Fibroblast of mammary gland (primary cell): ENCODE data around the gene ARID5B.
A peak's percentile ranks its signal among the peaks of the same experiment; 100 is the strongest.

Experiments
- DNase-seq: peaks from one replicate; pipeline ENCODE4 v3.0.0-alpha.2; 2010; ENCODE audit warnings: low read depth
- H3K4me3 ChIP-seq: 2 replicates; pipeline ENCODE4 v1.5.1; 2011; ENCODE audit warnings: low read depth, mild to moderate bottlenecking, low read length, moderate library complexity; ENCODE audit not compliant: control insufficient read depth
- TF ChIP-seq, protein P1 (sequence below): conservative IDR thresholded peaks from 2 replicates; pipeline ENCODE4 v1.5.1; 2011; ENCODE audit warnings: low read depth, low read length, inconsistent platforms; ENCODE audit not compliant: control insufficient read depth, insufficient read depth

ARID5B gene

DNA sequence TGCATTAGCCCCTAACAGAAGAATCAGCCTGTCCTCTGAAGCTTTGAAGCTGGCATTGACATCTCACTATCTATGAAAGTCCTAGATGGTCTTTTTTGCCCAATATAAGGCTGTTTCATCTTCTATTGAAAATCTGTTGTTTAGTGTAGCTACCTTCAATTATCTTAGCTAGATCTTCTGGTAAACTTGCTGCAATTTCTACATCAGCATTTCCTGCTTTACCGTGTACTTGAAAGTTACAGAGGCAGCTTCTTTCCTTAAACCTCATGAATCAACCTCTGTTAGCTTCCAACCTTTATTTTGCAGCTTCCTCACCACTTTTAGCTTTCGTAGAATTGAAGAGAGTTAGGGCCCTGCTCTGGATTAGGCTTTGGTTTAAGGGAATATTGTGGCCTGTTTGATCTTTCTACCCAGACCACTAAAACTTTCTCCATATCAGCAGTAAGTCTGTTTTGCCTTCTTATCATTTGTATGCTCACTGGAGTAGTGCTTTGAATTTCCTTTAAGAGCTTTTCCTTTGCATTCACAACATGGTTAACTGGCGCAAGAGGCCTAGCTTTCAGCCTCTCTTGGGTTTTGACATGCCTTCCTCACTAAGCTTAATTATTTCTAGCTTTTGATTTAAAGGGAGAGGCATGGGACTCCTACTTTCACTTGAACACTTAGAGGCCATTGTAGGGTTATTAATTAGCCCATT lies 32.5 kb downstream of the ARID5B start:
- H3K4me3 ChIP-seq: no peak overlapping the region
- TF ChIP-seq, protein P1, sequence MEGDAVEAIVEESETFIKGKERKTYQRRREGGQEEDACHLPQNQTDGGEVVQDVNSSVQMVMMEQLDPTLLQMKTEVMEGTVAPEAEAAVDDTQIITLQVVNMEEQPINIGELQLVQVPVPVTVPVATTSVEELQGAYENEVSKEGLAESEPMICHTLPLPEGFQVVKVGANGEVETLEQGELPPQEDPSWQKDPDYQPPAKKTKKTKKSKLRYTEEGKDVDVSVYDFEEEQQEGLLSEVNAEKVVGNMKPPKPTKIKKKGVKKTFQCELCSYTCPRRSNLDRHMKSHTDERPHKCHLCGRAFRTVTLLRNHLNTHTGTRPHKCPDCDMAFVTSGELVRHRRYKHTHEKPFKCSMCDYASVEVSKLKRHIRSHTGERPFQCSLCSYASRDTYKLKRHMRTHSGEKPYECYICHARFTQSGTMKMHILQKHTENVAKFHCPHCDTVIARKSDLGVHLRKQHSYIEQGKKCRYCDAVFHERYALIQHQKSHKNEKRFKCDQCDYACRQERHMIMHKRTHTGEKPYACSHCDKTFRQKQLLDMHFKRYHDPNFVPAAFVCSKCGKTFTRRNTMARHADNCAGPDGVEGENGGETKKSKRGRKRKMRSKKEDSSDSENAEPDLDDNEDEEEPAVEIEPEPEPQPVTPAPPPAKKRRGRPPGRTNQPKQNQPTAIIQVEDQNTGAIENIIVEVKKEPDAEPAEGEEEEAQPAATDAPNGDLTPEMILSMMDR: no peak
- no peak for DNase-seq

DNA sequence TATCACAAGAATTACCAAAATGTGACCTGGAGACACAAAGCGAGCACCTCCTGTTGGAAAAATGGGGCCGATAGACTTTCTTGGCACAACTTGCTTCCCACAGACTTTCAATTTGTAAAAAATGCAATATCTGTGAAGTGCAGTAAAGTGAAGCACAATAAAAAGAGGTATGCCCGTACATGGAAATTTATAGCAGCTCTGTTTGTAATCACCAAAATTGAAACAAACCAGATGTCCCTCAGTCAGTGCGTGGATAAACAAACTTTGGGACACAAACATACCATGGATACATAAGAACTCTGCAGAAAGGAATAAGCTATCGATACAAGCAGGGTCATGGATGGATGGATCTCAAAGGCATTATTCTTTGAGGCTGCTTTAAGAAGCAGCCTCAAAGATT lies 33.6 kb downstream of the ARID5B start:
- H3K4me3 ChIP-seq: no peak overlapping the region
- DNase-seq: peak; percentile 16
- TF ChIP-seq, protein P1: no peak

DNA sequence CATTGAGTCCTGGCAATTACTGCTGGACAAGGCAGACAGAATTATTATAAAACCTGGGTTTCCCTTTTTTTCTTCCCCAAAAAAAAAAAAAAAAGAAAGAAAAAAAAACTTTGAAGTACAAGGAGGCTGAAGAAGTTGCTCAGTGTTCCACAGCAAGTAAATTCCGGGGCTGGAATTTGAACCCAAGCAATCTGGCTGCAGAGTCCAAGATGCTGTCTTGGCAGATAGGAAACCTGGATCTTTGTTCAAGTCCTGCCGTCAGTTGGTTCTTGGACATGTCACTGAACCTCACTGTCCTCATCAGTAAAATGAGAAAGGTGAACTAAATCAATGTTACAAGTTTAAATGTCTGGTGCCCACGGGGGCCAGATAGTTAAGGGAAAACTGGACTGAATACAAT lies 35.3 kb downstream of the ARID5B start:
- H3K4me3 ChIP-seq: no peak overlapping the region
- DNase-seq: no peak
- TF ChIP-seq, protein P1: no peak

DNA sequence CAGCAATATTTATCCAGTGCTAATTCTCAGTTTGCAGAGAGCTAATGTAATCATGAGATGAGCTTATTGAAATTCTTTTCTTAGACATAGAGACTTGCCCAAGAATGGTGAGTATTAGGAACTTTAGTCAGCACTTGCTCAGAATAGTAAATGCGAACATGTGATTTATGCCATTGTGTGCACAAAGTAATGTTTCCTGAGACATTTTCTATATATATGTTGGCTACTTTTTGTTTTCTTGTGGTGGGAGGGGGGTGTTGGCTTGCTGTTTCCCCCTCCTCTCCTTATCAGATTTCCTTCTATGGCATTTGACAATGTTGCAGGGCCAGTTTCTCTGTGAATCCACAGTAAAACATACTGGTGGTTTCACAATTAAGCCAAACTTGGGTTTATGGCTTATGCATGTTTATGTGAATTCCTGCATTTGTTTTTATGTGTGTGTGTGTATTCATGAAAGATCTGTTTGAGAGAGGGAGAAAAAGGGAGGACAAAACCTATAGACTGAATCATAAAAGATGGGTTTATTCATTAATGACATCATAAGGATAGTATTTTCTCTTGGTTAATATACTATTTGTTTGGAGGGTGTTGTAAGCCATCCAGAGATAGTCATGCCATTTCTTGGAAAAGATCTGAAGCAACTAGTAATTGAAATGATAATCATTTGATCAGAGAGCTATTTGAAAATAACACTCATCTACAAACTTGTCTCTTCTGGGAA lies 36.3 kb downstream of the ARID5B start:
- no peak overlapping the region for H3K4me3 ChIP-seq
- peak; percentile 80 for DNase-seq
- TF ChIP-seq, protein P1: no peak

DNA sequence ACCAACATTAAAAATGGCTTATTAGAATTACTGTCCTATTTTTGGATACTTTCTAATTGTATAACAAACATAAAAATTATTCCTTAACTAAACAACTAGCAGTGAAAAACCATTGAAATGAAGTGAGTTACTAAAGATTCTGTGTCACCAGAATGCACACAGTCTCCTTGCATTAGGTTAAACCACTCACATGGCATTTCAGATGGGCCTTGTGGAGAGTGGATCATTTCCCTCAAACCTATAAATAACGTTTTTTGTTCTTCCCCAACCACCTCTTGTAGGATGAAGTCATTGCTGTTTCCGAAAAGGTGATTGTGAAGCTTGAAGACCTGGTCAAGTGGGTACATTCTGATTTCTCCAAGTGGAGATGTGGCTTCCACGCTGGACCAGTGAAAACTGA lies 38.4 kb downstream of the ARID5B start:
- TF ChIP-seq, protein P1: no peak
- no peak overlapping the region for H3K4me3 ChIP-seq
- DNase-seq: no peak

DNA sequence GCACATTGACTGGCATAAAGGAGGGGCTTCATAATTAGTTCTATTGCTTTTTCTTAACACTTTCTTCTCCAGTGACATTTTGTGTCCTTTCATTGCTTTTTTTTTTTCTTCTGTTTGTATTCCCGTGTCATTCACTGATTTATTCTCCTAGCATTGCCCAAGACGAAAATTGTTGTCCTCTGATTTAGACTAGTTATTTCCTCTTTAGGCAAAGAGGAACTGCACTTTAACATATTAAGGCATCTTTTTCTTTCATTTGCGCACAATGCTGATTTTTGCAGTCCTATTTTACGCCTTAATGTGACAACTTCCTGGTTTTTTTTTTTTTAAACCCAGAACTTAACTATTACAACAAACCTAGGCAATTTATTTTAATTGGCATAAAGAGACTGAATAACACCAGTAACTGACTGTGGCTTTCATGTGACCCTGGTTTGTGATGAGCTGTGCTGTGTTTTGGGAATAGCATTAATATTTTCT lies 39.7 kb downstream of the ARID5B start:
- H3K4me3 ChIP-seq: no peak overlapping the region
- DNase-seq: peak; percentile 17
- TF ChIP-seq, protein P1: no peak
